Measurements from ENCODE around the gene FNDC3B.

The FNDC3B gene

DNA sequence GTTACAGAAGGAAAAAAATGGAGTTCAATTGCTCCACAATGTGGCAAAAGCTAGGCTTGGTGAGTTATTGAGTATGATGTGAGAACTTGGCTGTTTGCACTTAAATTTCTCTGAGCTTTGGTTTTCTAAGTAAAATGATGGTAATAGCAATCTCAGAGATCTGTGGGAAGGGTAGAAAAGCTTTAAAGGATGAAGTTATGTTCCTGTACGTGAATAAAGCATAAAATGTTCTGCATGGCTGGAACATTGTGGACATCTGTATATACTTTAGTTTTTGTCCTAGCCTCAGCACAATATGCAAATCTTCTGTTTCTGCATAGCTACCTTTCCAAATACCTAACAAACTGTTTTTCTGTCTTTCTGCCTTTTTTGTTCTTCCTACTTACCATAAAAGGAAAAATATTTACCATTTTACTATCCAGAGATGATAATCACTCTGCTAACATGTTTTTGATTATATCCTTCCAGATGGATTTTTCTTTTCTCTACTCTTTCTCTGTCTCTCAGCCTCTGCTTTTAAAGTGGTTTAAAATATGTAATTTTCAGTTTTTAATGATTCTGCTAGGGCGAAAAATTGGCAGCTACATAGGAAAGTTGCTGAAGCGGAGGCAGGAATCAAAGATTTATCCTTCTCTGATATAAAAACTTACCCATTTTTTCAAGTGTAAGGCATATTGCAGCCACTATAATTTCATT lies 188.1 kb downstream of the FNDC3B start:
- TF ChIP-seq, protein P1, sequence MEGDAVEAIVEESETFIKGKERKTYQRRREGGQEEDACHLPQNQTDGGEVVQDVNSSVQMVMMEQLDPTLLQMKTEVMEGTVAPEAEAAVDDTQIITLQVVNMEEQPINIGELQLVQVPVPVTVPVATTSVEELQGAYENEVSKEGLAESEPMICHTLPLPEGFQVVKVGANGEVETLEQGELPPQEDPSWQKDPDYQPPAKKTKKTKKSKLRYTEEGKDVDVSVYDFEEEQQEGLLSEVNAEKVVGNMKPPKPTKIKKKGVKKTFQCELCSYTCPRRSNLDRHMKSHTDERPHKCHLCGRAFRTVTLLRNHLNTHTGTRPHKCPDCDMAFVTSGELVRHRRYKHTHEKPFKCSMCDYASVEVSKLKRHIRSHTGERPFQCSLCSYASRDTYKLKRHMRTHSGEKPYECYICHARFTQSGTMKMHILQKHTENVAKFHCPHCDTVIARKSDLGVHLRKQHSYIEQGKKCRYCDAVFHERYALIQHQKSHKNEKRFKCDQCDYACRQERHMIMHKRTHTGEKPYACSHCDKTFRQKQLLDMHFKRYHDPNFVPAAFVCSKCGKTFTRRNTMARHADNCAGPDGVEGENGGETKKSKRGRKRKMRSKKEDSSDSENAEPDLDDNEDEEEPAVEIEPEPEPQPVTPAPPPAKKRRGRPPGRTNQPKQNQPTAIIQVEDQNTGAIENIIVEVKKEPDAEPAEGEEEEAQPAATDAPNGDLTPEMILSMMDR (IDR thresholded peaks at IDR 0.05), result no peak
- no peak for TF ChIP-seq ZFX (IDR thresholded peaks at IDR 0.05; ENCODE audit: borderline replicate concordance)
- no peak overlapping the region for H3K27ac ChIP-seq

DNA sequence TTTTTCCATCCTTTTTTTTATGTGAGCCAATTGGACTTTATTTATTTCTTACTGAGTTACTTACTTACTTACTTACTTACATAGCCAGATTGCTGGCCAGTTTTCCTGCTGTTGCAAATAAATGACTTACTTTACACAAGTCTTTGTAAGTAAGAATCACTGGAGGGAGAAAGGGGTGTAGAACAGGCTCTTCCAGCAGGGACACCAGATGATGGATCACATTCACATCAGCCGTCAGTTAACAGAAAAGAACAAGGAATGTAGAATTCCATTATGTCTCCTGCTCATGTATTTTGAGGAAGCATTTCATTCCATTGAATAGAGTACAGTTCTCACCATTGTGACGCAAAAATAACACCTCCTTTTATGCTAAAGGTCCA lies 188.6 kb downstream of the FNDC3B start:
- TF ChIP-seq, protein P1 (IDR thresholded peaks at IDR 0.05), result no peak
- TF ChIP-seq ZFX (IDR thresholded peaks at IDR 0.05; ENCODE audit: borderline replicate concordance), result no peak
- no peak overlapping the region for H3K27ac ChIP-seq

DNA sequence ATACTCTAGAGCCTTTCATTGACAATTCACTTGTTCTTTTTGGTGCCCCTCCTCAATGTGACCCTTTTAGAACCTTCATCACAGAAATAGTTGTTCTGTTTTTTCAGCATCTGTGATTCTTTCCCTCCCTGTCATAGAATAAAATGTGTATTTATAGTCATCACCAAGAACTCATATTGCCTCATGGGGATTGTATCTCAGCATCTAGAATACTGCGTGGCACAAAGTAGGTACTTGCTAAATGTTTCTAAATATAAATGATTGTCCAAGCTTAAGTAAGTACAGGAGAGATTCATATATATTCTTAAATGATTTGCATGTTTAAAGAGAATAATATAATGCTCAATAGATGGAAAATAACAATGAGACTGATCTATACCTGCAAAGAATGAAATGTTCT lies 190.1 kb downstream of the FNDC3B start:
- TF ChIP-seq ZFX (IDR thresholded peaks at IDR 0.05; ENCODE audit: borderline replicate concordance), result no peak
- TF ChIP-seq, protein P1 (IDR thresholded peaks at IDR 0.05), result no peak
- no peak overlapping the region for H3K27ac ChIP-seq

DNA sequence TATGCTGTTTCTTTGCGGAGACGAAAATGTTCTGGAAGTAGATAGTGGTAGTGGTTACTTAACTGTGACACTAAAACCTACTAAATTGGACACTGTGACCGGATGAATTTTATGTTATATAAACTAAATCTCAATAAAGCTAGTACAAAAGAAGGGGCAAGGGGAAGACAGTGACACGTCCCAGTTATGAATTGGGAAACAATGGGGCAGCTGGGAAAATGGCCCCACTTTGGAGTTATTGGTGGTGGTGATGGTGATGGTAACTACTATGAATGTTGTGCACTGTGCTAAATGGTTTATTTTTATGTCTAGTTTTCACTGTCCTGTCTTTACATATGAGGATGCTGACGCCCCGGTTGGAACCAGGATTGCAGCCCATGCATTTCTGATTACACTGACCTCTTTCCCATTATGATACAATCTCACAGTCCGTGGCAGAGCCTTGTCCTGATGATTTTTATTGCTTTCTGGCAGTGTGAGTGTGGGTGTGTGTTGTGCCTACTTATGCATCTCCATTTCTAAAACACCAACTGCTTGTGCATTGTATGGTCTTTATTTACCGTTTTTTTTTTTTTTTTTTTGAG lies 192.0 kb downstream of the FNDC3B start:
- H3K27ac ChIP-seq, result no peak overlapping the region
- TF ChIP-seq, protein P1 (IDR thresholded peaks at IDR 0.05), result no peak
- no peak for TF ChIP-seq ZFX (IDR thresholded peaks at IDR 0.05; ENCODE audit: borderline replicate concordance)

DNA sequence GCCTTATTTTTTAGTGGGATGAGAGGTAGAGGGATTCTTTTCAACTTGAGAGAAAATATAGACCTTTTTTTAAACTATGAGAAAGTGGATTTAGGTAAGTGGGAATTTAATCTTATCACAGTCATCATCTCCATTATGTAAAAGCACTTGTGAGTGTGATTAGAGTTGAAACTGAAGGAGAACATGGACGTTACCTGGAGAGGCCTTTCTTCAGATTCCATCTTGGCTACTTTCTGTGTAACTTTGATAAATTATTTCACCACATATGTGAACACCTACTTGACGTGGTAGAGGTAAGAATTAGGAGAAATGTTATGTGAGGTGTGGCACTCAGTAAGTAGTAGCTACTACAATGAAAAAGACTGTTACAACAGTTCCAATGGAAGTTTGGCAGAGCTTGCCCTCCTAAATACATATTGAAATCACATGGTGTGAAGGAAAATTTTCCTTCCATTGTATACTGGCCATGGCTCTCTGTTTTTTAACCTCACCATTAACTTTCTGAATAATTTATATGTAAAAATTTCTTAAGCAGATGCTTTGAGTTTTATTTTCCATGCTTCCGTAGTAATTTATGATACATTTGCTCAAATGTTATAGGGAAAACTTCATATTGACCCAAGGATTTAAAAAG lies 193.3 kb downstream of the FNDC3B start:
- no peak for TF ChIP-seq ZFX (IDR thresholded peaks at IDR 0.05; ENCODE audit: borderline replicate concordance)
- TF ChIP-seq, protein P1 (IDR thresholded peaks at IDR 0.05), result no peak
- no peak overlapping the region for H3K27ac ChIP-seq

DNA sequence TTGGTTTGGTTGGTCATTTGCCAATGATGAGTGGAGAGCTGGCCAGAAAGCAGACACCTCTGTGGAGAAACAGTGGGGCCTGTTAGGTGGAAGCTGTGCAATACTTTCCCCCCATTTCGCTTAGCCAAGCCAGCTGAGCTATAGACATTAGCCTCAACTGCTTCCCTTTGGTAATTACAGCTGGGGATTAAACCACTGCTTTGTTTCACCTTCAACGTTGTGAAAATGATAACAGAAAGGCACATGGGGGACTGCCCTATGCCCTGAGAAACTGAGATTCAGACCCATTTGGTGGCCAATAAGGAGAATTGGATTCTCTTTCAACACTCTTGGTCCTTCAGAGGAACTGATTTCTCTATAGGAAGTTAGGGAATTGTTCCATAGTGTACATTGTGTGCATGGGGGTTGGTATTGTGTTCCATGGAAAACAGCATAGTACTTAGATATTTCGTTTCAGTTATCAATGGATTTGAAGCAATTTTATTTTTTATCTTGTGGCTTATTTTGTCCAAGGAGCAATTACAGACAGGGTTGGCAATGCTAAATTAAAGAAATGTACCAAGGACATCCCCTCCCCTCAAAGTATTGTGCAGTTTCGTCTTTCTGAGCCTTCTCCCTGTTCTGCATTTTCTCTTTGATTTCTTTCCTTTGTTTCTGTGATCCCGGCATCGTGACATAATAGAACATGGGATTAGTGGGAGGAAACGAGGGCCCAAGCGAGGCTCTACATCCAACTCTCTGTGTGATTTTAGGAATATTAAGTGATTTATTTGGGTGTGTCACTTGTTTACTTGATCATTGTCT lies 194.3 kb downstream of the FNDC3B start:
- H3K27ac ChIP-seq, result no peak overlapping the region
- TF ChIP-seq ZFX (IDR thresholded peaks at IDR 0.05; ENCODE audit: borderline replicate concordance), result no peak
- TF ChIP-seq, protein P1 (IDR thresholded peaks at IDR 0.05), result no peak
